ENCODE data around the gene SPO11. TPM values are rescaled to one million over a fixed set of nuclear protein-coding genes. Genes with fewer than 3 reads are reported as not detected.
A peak's percentile ranks its signal among the peaks of the same experiment; 100 is the strongest.

Gene SPO11
- total and polyA plus RNA-seq, 3 donors from 2014 or later: 5.9 to 13.8 (median 12.3) TPM

GRCh38 chr20:57321142-57321541 is 8.5 kb upstream of the SPO11 start:
- TF ChIP-seq POLR2A (IDR thresholded peaks at IDR 0.05): no peak
- TF ChIP-seq CTCF (IDR thresholded peaks at IDR 0.05): no peak
- Histone ChIP-seq H3K36me3 (ENCODE audit: low read depth, missing control alignments) (no peaks in the 10 kb centered on the region), H3K4me3 (no peak overlapping the region), H3K27me3 (no peaks in the 10 kb centered on the region), H3K9me3 (no peaks in the 10 kb centered on the region), H3K4me1 (no peaks in the 10 kb centered on the region), H3K27ac (no peak overlapping the region)
- intact Hi-C loops (cut with DNase I; ENCODE audit: low total_unique reads): no loop called here
- 86 to 88% methylated on average over 2 of the region's 2 CpGs for WGBS, 2 donors
- no peak for DNase-seq

- H3K4me3 ChIP-seq: no peak overlapping the region
- no peak overlapping the region for H3K27ac ChIP-seq
- DNase-seq: no peak
- WGBS, 2 donors: 69 to 75% methylated on average over 2 of the region's 2 CpGs
- H3K4me1 ChIP-seq: no peaks in the 10 kb centered on the region
- no peaks in the 10 kb centered on the region for H3K27me3 ChIP-seq
- intact Hi-C loops (cut with DNase I; ENCODE audit: low total_unique reads): no loop called here
- no peaks in the 10 kb centered on the region for H3K9me3 ChIP-seq
- no peak for TF ChIP-seq CTCF (IDR thresholded peaks at IDR 0.05)
- no peak for TF ChIP-seq POLR2A (IDR thresholded peaks at IDR 0.05)
- H3K36me3 ChIP-seq (ENCODE audit: low read depth, missing control alignments): no peaks in the 10 kb centered on the region
Measured at GRCh38 chr20:57322476-57322875, 7.1 kb upstream of the SPO11 start.

- intact Hi-C loops (cut with DNase I; ENCODE audit: low total_unique reads): no loop called here
- no peak overlapping the region for H3K27ac ChIP-seq
- no peaks in the 10 kb centered on the region for H3K4me1 ChIP-seq
- TF ChIP-seq CTCF (IDR thresholded peaks at IDR 0.05): no peak
- no peak for TF ChIP-seq POLR2A (IDR thresholded peaks at IDR 0.05)
- H3K4me3 ChIP-seq: no peak overlapping the region
- WGBS, 2 donors: 27 to 33% methylated on average over 3 to 6 of the region's 6 CpGs
- DNase-seq: peak; percentile 66
- H3K27me3 ChIP-seq: no peaks in the 10 kb centered on the region
- H3K9me3 ChIP-seq: no peaks in the 10 kb centered on the region
- no peaks in the 10 kb centered on the region for H3K36me3 ChIP-seq (ENCODE audit: low read depth, missing control alignments)
Measured at GRCh38 chr20:57323034-57323433, 6.6 kb upstream of the SPO11 start.

- DNase-seq: no peak
- no peaks in the 10 kb centered on the region for H3K27me3 ChIP-seq
- no peak for TF ChIP-seq CTCF (IDR thresholded peaks at IDR 0.05)
- no peak for TF ChIP-seq POLR2A (IDR thresholded peaks at IDR 0.05)
- no peaks in the 10 kb centered on the region for H3K4me1 ChIP-seq
- no peaks in the 10 kb centered on the region for H3K36me3 ChIP-seq (ENCODE audit: low read depth, missing control alignments)
- WGBS, 2 donors: 84 to 94% methylated on average over 12 of the region's 12 CpGs
- no peak overlapping the region for H3K4me3 ChIP-seq
- no peaks in the 10 kb centered on the region for H3K9me3 ChIP-seq
- intact Hi-C loops (cut with DNase I; ENCODE audit: low total_unique reads): no loop called here
- no peak overlapping the region for H3K27ac ChIP-seq
Measured at GRCh38 chr20:57325632-57326356, 3.8 kb upstream of the SPO11 start.

All from testis (tissue), 3 donors.